Head of caudate nucleus (tissue), 42 donors: Measurements from ENCODE around the gene CDH16.

ENCODE experiments used
- DNase-seq, 42 donors: peaks; one replicate each; pipeline versions ENCODE4 v3.0.0 to v3.0.0-alpha.2; 2020 to 2021; ENCODE audit warnings: mixed read lengths in 7 of 42
- intact Hi-C: fragments of 100-400 bp; cut with DNase I; formaldehyde crosslinking; loops from one replicate; pipeline ENCODE4 v1.15.0; 2022

Gene CDH16

DNA sequence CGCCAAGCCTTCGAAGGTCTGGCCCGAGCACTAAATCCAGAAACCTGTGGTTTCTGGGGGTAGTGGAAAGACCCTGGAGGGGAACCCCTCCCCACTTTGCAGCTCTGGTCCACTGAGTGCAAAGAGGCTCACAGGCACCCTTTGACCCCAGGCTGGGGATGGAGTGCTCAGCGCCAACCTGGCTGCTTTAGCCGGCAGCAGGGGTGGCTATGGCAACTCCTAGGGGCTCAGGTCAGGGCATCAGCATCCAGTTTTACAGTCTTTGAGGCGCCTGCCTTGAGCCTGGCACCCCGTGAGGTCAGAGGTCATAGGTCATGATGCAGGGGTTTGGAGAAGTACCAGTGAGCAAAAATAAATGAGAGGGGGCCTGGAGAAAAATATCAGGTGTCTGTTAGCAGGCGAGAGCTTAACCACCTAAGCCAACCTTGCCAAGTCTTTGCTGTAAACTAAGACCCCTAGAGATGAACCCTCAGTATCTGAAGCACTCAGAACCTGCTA lies 56.6 kb downstream of the CDH16 start:
- DNase-seq: no peak
- intact Hi-C loops: loop anchor here (10.0 kb wide), 1 partner anchor 257 kb away; the partner anchor contains the start of gene CMTM3

DNA sequence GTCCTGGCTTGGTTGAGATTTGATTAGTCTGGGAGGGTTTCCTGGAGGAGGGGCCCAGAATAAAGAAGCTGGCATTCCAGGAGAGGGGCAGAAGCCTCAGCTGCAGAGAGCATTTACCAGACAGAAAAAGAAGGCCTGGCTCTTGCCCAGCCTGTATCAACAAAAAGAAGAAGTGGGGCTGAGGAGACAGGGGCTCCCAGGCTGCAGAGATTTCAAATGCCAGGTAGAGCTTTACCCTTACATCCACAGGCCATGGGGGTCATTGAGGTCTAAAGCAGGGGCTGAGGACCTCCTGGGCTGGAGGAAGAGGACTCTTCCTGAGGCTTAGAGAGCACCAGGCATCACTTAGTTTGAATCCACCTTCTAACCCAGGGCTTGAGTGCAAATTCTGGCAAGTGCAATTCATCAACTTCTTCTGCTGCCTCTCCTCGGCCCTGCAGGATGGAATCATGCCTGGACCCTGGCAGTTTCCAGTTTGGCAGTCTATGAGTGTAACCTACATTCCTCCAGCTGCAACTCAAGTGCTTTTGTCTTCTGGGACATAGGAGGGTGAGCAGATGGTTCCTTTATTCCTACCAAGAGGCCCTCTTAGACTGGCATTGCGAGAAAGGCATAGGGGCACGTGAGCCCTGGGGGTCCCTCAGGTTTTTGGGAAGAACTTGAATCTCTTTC lies 59.2 kb downstream of the CDH16 start:
- no peak for DNase-seq
- intact Hi-C loops: loop anchor here (10.0 kb wide), 1 partner anchor 255 kb away; the partner anchor contains the start of gene CMTM3

DNA sequence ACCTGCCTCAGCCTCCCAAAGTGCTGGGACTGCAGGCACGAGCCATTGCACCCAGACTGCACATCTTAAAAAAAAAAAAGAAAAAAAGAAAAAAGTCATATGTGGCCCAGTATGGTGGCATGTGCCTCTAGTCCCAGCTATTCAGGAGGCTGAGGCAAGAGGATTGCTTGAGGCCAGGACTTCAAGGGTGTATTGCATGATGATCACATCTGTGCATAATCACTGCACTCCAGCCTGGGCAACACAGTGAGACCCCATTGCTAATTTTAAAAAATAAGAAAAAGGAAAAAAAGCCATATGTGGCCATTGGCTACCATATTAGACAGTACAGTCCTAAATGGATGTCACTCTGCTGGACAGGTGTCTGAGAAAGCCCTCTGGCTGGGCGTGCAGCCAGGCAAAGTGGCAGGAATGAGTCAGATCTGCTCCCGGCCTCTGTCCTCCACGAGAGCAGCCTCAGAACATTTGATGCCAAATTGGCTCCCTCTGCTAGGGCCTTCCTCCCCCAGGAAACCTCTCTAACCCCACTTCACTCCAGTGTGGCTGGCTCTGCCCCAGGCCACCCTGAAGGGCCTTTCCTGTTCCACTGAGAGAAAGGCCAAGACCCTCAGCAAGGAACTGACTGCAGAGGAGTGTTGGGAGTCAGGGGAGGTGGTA lies 59.8 kb downstream of the CDH16 start:
- DNase-seq: peak in 3 of 42 donors; percentile 47 to 61 (median 53)
- intact Hi-C loops: no loop called here
